Measurements from ENCODE around the gene APLP2. TPM values are rescaled to one million over a fixed set of nuclear protein-coding genes. Genes with fewer than 3 reads are reported as not detected.
"Not testable (repeated sequence)": the region's sequence is repeated elsewhere in the genome, so short reads cannot be mapped to it uniquely, and the experiment has no call there.

The APLP2 gene
- total and polyA plus RNA-seq, 2 donors (not counting 1 experiment from before 2014, with no cell fraction given): 409 to 508 TPM

GRCh38 chr11:130190371-130190881, 120.7 kb downstream of the APLP2 start:
- DNase-seq (ENCODE audit: low read depth in 2 of 2): no peak
- Histone ChIP-seq H3K79me2 (ENCODE audit: control insufficient read depth, insufficient read depth, low read length) (no peaks in the 10 kb centered on the region), H3K4me3 (replicated peaks in 1 of 4; ENCODE audit: control extremely low read depth in 1 of 4, insufficient read depth in 1 of 4, low read depth in 3 of 4, low read length in 4 of 4) (no peak overlapping the region), H3K27ac (ENCODE audit: insufficient read depth, low read length) (no peak overlapping the region), H3K27me3 (ENCODE audit: control insufficient read depth, insufficient read depth, low read length) (no peaks in the 10 kb centered on the region), H3K4me1 (ENCODE audit: control insufficient read depth, extremely low read depth, insufficient read depth, low read length) (no peaks in the 10 kb centered on the region), H3K4me2 (ENCODE audit: extremely low read depth, insufficient read depth, low read length) (no peak overlapping the region), H4K20me1 (ENCODE audit: control insufficient read depth, extremely low read depth, insufficient read depth, low read length) (no peaks in the 10 kb centered on the region), H3K36me3 (ENCODE audit: control insufficient read depth, insufficient read depth, low read length) (no peaks in the 10 kb centered on the region), H3K9ac (ENCODE audit: insufficient read depth, low read length) (no peak overlapping the region), H2AFZ (ENCODE audit: low read length) (no peak overlapping the region), H3K9me3 (ENCODE audit: control insufficient read depth, insufficient read depth, low read depth, low read length) (no peaks in the 10 kb centered on the region)
- no peak for TF ChIP-seq CTCF (conservative IDR thresholded peaks at IDR 0.05 in 1 of 2, IDR thresholded peaks at IDR 0.05 in 1 of 2; ENCODE audit: low read depth in 1 of 2, low read length in 2 of 2)
- TF ChIP-seq EZH2 (IDR thresholded peaks at IDR 0.05; ENCODE audit: low read length, missing control alignments): no peak

- Histone ChIP-seq H3K4me1 (ENCODE audit: control insufficient read depth, extremely low read depth, insufficient read depth, low read length) (no peaks in the 10 kb centered on the region), H3K36me3 (ENCODE audit: control insufficient read depth, insufficient read depth, low read length) (no peaks in the 10 kb centered on the region), H3K27me3 (ENCODE audit: control insufficient read depth, insufficient read depth, low read length) (no peaks in the 10 kb centered on the region), H3K79me2 (ENCODE audit: control insufficient read depth, insufficient read depth, low read length) (no peaks in the 10 kb centered on the region), H3K9me3 (ENCODE audit: control insufficient read depth, insufficient read depth, low read depth, low read length) (no peaks in the 10 kb centered on the region), H4K20me1 (ENCODE audit: control insufficient read depth, extremely low read depth, insufficient read depth, low read length) (no peaks in the 10 kb centered on the region), H3K9ac (ENCODE audit: insufficient read depth, low read length) (no peak overlapping the region), H3K27ac (ENCODE audit: insufficient read depth, low read length) (no peak overlapping the region), H3K4me3 (replicated peaks in 1 of 4; ENCODE audit: control extremely low read depth in 1 of 4, insufficient read depth in 1 of 4, low read depth in 3 of 4, low read length in 4 of 4) (no peak overlapping the region), H3K4me2 (ENCODE audit: extremely low read depth, insufficient read depth, low read length) (no peak overlapping the region), H2AFZ (ENCODE audit: low read length) (no peak overlapping the region)
- no peak for DNase-seq (ENCODE audit: low read depth in 2 of 2)
- no peak for TF ChIP-seq EZH2 (IDR thresholded peaks at IDR 0.05; ENCODE audit: low read length, missing control alignments)
- no peak for TF ChIP-seq CTCF (conservative IDR thresholded peaks at IDR 0.05 in 1 of 2, IDR thresholded peaks at IDR 0.05 in 1 of 2; ENCODE audit: low read depth in 1 of 2, low read length in 2 of 2)
Measured at GRCh38 chr11:130191896-130192295, 122.2 kb downstream of the APLP2 start.

- Histone ChIP-seq H3K4me3 (replicated peaks in 1 of 4; ENCODE audit: control extremely low read depth in 1 of 4, insufficient read depth in 1 of 4, low read depth in 3 of 4, low read length in 4 of 4) (no peak overlapping the region), H3K79me2 (ENCODE audit: control insufficient read depth, insufficient read depth, low read length) (no peaks in the 10 kb centered on the region), H3K36me3 (ENCODE audit: control insufficient read depth, insufficient read depth, low read length) (no peaks in the 10 kb centered on the region), H3K27me3 (ENCODE audit: control insufficient read depth, insufficient read depth, low read length) (no peaks in the 10 kb centered on the region), H4K20me1 (ENCODE audit: control insufficient read depth, extremely low read depth, insufficient read depth, low read length) (no peaks in the 10 kb centered on the region), H3K27ac (ENCODE audit: insufficient read depth, low read length) (no peak overlapping the region), H2AFZ (ENCODE audit: low read length) (no peak overlapping the region), H3K4me2 (ENCODE audit: extremely low read depth, insufficient read depth, low read length) (no peak overlapping the region), H3K4me1 (ENCODE audit: control insufficient read depth, extremely low read depth, insufficient read depth, low read length) (no peaks in the 10 kb centered on the region), H3K9me3 (ENCODE audit: control insufficient read depth, insufficient read depth, low read depth, low read length) (no peaks in the 10 kb centered on the region), H3K9ac (ENCODE audit: insufficient read depth, low read length) (no peak overlapping the region)
- TF ChIP-seq CTCF (conservative IDR thresholded peaks at IDR 0.05 in 1 of 2, IDR thresholded peaks at IDR 0.05 in 1 of 2; ENCODE audit: low read depth in 1 of 2, low read length in 2 of 2) (no peak), EZH2 (IDR thresholded peaks at IDR 0.05; ENCODE audit: low read length, missing control alignments) (no peak)
- DNase-seq (ENCODE audit: low read depth in 2 of 2): no peak
Measured at GRCh38 chr11:130192845-130193267, 123.2 kb downstream of the APLP2 start.

- not testable (repeated sequence) for H3K27me3 ChIP-seq (ENCODE audit: control insufficient read depth, insufficient read depth, low read length); H2AFZ ChIP-seq (ENCODE audit: low read length); H3K4me2 ChIP-seq (ENCODE audit: extremely low read depth, insufficient read depth, low read length); H3K9me3 ChIP-seq (ENCODE audit: control insufficient read depth, insufficient read depth, low read depth, low read length); H3K9ac ChIP-seq (ENCODE audit: insufficient read depth, low read length); H3K36me3 ChIP-seq (ENCODE audit: control insufficient read depth, insufficient read depth, low read length); DNase-seq (ENCODE audit: low read depth in 2 of 2); H3K79me2 ChIP-seq (ENCODE audit: control insufficient read depth, insufficient read depth, low read length); H3K4me1 ChIP-seq (ENCODE audit: control insufficient read depth, extremely low read depth, insufficient read depth, low read length); H3K4me3 ChIP-seq (replicated peaks in 1 of 4; ENCODE audit: control extremely low read depth in 1 of 4, insufficient read depth in 1 of 4, low read depth in 3 of 4, low read length in 4 of 4); H3K27ac ChIP-seq (ENCODE audit: insufficient read depth, low read length); H4K20me1 ChIP-seq (ENCODE audit: control insufficient read depth, extremely low read depth, insufficient read depth, low read length)
Measured at GRCh38 chr11:130193551-130193950, 123.9 kb downstream of the APLP2 start.
